Colon (tissue), 2 donors: Measurements from ENCODE around the gene SMG6.
"Not testable (repeated sequence)": the region's sequence is repeated elsewhere in the genome, so short reads cannot be mapped to it uniquely, and the experiment has no call there.

ENCODE experiments used
- FAIRE-seq: peaks from 2 replicates; lab custom pipeline; 2012; peaks lifted over from hg19 to GRCh38; lab: Jason Lieb, UNC
- donor health status: control.
- donor health status: control.

Gene SMG6

GRCh38 chr17:2202996-2203575 is 100.5 kb downstream of the SMG6 start:
- no peak for FAIRE-seq

- no peak for FAIRE-seq
Measured at GRCh38 chr17:2202302-2202995, 101.1 kb downstream of the SMG6 start.

GRCh38 chr17:2199386-2199785 is 104.2 kb downstream of the SMG6 start:
- FAIRE-seq, result not testable (repeated sequence)

- no peak for FAIRE-seq
Measured at GRCh38 chr17:2198927-2199326, 104.7 kb downstream of the SMG6 start.

GRCh38 chr17:2197271-2197670 is 106.3 kb downstream of the SMG6 start:
- FAIRE-seq, result no peak

GRCh38 chr17:2195729-2196128 is 107.9 kb downstream of the SMG6 start:
- FAIRE-seq, result no peak

- FAIRE-seq, result no peak
Measured at GRCh38 chr17:2194889-2195335, 108.7 kb downstream of the SMG6 start.

- FAIRE-seq, result no peak
Measured at GRCh38 chr17:2192367-2193057, 111.1 kb downstream of the SMG6 start.

GRCh38 chr17:2191785-2192184 is 111.8 kb downstream of the SMG6 start:
- FAIRE-seq, result no peak

- no peak for FAIRE-seq
Measured at GRCh38 chr17:2191227-2191626, 112.4 kb downstream of the SMG6 start.

GRCh38 chr17:2190014-2190413 is 113.6 kb downstream of the SMG6 start:
- no peak for FAIRE-seq

- FAIRE-seq, result no peak
Measured at GRCh38 chr17:2188971-2189630, 114.5 kb downstream of the SMG6 start.

GRCh38 chr17:2187758-2188157 is 115.8 kb downstream of the SMG6 start:
- no peak for FAIRE-seq

GRCh38 chr17:2186937-2187336 is 116.6 kb downstream of the SMG6 start:
- FAIRE-seq, result no peak

- no peak for FAIRE-seq
Measured at GRCh38 chr17:2184993-2185931, 118.3 kb downstream of the SMG6 start.

- FAIRE-seq, result no peak
Measured at GRCh38 chr17:2183346-2183745, 120.2 kb downstream of the SMG6 start.

GRCh38 chr17:2181897-2182448 is 121.6 kb downstream of the SMG6 start:
- FAIRE-seq, result no peak

- FAIRE-seq, result no peak
Measured at GRCh38 chr17:2181206-2181896, 122.2 kb downstream of the SMG6 start.

- no peak for FAIRE-seq
Measured at GRCh38 chr17:2180768-2181167, 122.8 kb downstream of the SMG6 start.

GRCh38 chr17:2179615-2180295 is 123.8 kb downstream of the SMG6 start:
- no peak for FAIRE-seq
